GM08714 (cell line): ENCODE results near the gene ITGA2.
"Not testable (repeated sequence)": the region's sequence is repeated elsewhere in the genome, so short reads cannot be mapped to it uniquely, and the experiment has no call there.

ENCODE experiments used
- H3K4me3 ChIP-seq: fragments of 200-500 bp; sonication (Bioruptor generic); 2 replicates; pipeline ENCODE4 v1.5.1; 2014; ENCODE audit warnings: mild to moderate bottlenecking, low read length, inconsistent platforms
- ZNF274 ChIP-seq: IDR thresholded peaks from 2 replicates; pipeline ENCODE4 v1.6.1; 2012; ENCODE audit warnings: mild to moderate bottlenecking, low read depth, low read length

The ITGA2 gene

GRCh38 chr5:53105611-53106300 is 116.6 kb downstream of the ITGA2 start:
- no peak for TF ChIP-seq ZNF274
- H3K4me3 ChIP-seq, result no peak overlapping the region

GRCh38 chr5:53109056-53109442 is 119.9 kb downstream of the ITGA2 start:
- no peak for TF ChIP-seq ZNF274
- H3K4me3 ChIP-seq, result peak overlapping the region; percentile 88

GRCh38 chr5:53109443-53110127 is 120.4 kb downstream of the ITGA2 start, which contains the start of gene MOCS2:
MOCS2 (minus strand) TSS chr5:53109757; CDS start chr5:53107174, 2,583 bp downstream.
- peak within 1 kb of the TSS; percentile 88 for H3K4me3 ChIP-seq
- TF ChIP-seq ZNF274, result no peak

- peak overlapping the region; percentile 88 for H3K4me3 ChIP-seq
- no peak for TF ChIP-seq ZNF274
These were observed 121.0 kb downstream of the ITGA2 start for GRCh38 chr5:53110156-53110555.

GRCh38 chr5:53111139-53111538 is 122.0 kb downstream of the ITGA2 start:
- H3K4me3 ChIP-seq, result no peak overlapping the region
- TF ChIP-seq ZNF274, result no peak

- not testable (repeated sequence) for H3K4me3 ChIP-seq
These were observed 123.2 kb downstream of the ITGA2 start for GRCh38 chr5:53112307-53112706.

GRCh38 chr5:53112909-53113308 is 123.8 kb downstream of the ITGA2 start:
- TF ChIP-seq ZNF274, result no peak
- H3K4me3 ChIP-seq, result no peak overlapping the region

GRCh38 chr5:53113947-53114346 is 124.8 kb downstream of the ITGA2 start:
- H3K4me3 ChIP-seq, result no peak overlapping the region
- no peak for TF ChIP-seq ZNF274

GRCh38 chr5:53114988-53115387 is 125.8 kb downstream of the ITGA2 start:
- no peak overlapping the region for H3K4me3 ChIP-seq
- no peak for TF ChIP-seq ZNF274

- no peak overlapping the region for H3K4me3 ChIP-seq
- TF ChIP-seq ZNF274, result no peak
These were observed 127.4 kb downstream of the ITGA2 start for GRCh38 chr5:53116597-53116996.

- H3K4me3 ChIP-seq, result no peak overlapping the region
- no peak for TF ChIP-seq ZNF274
These were observed 129.7 kb downstream of the ITGA2 start for GRCh38 chr5:53118879-53119278.

- no peak overlapping the region for H3K4me3 ChIP-seq
- no peak for TF ChIP-seq ZNF274
These were observed 131.0 kb downstream of the ITGA2 start for GRCh38 chr5:53120165-53120564.

GRCh38 chr5:53123702-53124101 is 134.6 kb downstream of the ITGA2 start:
- TF ChIP-seq ZNF274, result no peak

GRCh38 chr5:53126521-53126920 is 137.4 kb downstream of the ITGA2 start:
- no peak overlapping the region for H3K4me3 ChIP-seq
- no peak for TF ChIP-seq ZNF274

More at GRCh38 chr5:53123702-53124101, 134.6 kb downstream of the ITGA2 start:
- no peak overlapping the region for H3K4me3 ChIP-seq

- no peak overlapping the region for H3K4me3 ChIP-seq
- TF ChIP-seq ZNF274, result no peak
These were observed 138.0 kb downstream of the ITGA2 start for GRCh38 chr5:53127107-53127506.

GRCh38 chr5:53128481-53128880 is 139.3 kb downstream of the ITGA2 start:
- TF ChIP-seq ZNF274, result no peak

More at GRCh38 chr5:53128481-53128880, 139.3 kb downstream of the ITGA2 start:
- no peak overlapping the region for H3K4me3 ChIP-seq
